ENCODE data around the gene WDR18.

Gene WDR18

GRCh38 chr19:1008268-1009040 is 24.3 kb downstream of the WDR18 start:
- no peak overlapping the region for H3K4me3 ChIP-seq (replicated peaks in 1 of 2; ENCODE audit: low read depth in 2 of 2, low read length in 2 of 2)
- TF ChIP-seq CTCF (IDR thresholded peaks at IDR 0.05; ENCODE audit: low read depth, low read length) = no peak
- no peak for DNase-seq (ENCODE audit: low read depth in 2 of 2)

- peak; percentile 53 to 78 for DNase-seq (ENCODE audit: low read depth in 2 of 2)
- no peak for TF ChIP-seq CTCF (IDR thresholded peaks at IDR 0.05; ENCODE audit: low read depth, low read length)
- no peak overlapping the region for H3K4me3 ChIP-seq (replicated peaks in 1 of 2; ENCODE audit: low read depth in 2 of 2, low read length in 2 of 2)
Measured at GRCh38 chr19:1009041-1009980, 25.2 kb downstream of the WDR18 start.

GRCh38 chr19:1009981-1010538 is 25.9 kb downstream of the WDR18 start:
- no peak for DNase-seq (ENCODE audit: low read depth in 2 of 2)
- H3K4me3 ChIP-seq (replicated peaks in 1 of 2; ENCODE audit: low read depth in 2 of 2, low read length in 2 of 2) = no peak overlapping the region
- TF ChIP-seq CTCF (IDR thresholded peaks at IDR 0.05; ENCODE audit: low read depth, low read length) = no peak

GRCh38 chr19:1010586-1011510 is 26.7 kb downstream of the WDR18 start:
- no peak overlapping the region for H3K4me3 ChIP-seq (replicated peaks in 1 of 2; ENCODE audit: low read depth in 2 of 2, low read length in 2 of 2)
- TF ChIP-seq CTCF (IDR thresholded peaks at IDR 0.05; ENCODE audit: low read depth, low read length) = no peak
- DNase-seq (ENCODE audit: low read depth in 2 of 2) = no peak

GRCh38 chr19:1011831-1012333 is 27.7 kb downstream of the WDR18 start:
- no peak for DNase-seq (ENCODE audit: low read depth in 2 of 2)
- TF ChIP-seq CTCF (IDR thresholded peaks at IDR 0.05; ENCODE audit: low read depth, low read length) = no peak
- no peak overlapping the region for H3K4me3 ChIP-seq (replicated peaks in 1 of 2; ENCODE audit: low read depth in 2 of 2, low read length in 2 of 2)

- DNase-seq (ENCODE audit: low read depth in 2 of 2) = no peak
- H3K4me3 ChIP-seq (replicated peaks in 1 of 2; ENCODE audit: low read depth in 2 of 2, low read length in 2 of 2) = no peak overlapping the region
- no peak for TF ChIP-seq CTCF (IDR thresholded peaks at IDR 0.05; ENCODE audit: low read depth, low read length)
Measured at GRCh38 chr19:1012334-1012733, 28.2 kb downstream of the WDR18 start.

Data from cardiac fibroblast (primary cell).